Measurements from ENCODE around the gene GBA3. TPM values are rescaled to one million over a fixed set of nuclear protein-coding genes. Genes with fewer than 3 reads are reported as not detected.

The GBA3 gene
- polyA plus RNA-seq, 1 donor from 2014 or later: not detected

GRCh38 chr4:22689428-22689827, 3.3 kb upstream of the GBA3 start:
- H3K9ac ChIP-seq (ENCODE audit: low read length): no peak overlapping the region
- H2AFZ ChIP-seq (ENCODE audit: low read depth, low read length): no peak overlapping the region
- H3F3A ChIP-seq (ENCODE audit: insufficient read depth, low read length, poor library complexity, severe bottlenecking): no peaks in the 10 kb centered on the region
- H3K4me2 ChIP-seq (ENCODE audit: low read length): no peak overlapping the region
- H3K36me3 ChIP-seq (ENCODE audit: insufficient read depth, low read length): no peaks in the 10 kb centered on the region
- no peak overlapping the region for H3K4me3 ChIP-seq (ENCODE audit: low read length)
- no peaks in the 10 kb centered on the region for H3K9me2 ChIP-seq (ENCODE audit: insufficient read depth, low read length)
- H4K20me1 ChIP-seq (ENCODE audit: insufficient read depth): no peaks in the 10 kb centered on the region
- H3K27ac ChIP-seq (ENCODE audit: low read length): no peak overlapping the region
- no peaks in the 10 kb centered on the region for H3K9me3 ChIP-seq (ENCODE audit: low read length)
- TF ChIP-seq RAD21 (conservative IDR thresholded peaks at IDR 0.05): no peak
- no peak for TF ChIP-seq SMC3 (conservative IDR thresholded peaks at IDR 0.05; ENCODE audit: poor library complexity)
- TF ChIP-seq EP300 (conservative IDR thresholded peaks at IDR 0.05; ENCODE audit: poor library complexity, severe bottlenecking): no peak
- no peak for TF ChIP-seq CTCF (IDR thresholded peaks at IDR 0.05; ENCODE audit: poor library complexity, severe bottlenecking)
- TF ChIP-seq TAF1 (IDR thresholded peaks at IDR 0.05; ENCODE audit: low read depth): no peak
- no peak for TF ChIP-seq REST (IDR thresholded peaks at IDR 0.05; ENCODE audit: borderline replicate concordance)
- no peak for TF ChIP-seq EZH2 (IDR thresholded peaks at IDR 0.05; ENCODE audit: borderline replicate concordance, insufficient read depth, low read length, poor library complexity, severe bottlenecking)
- no peak for TF ChIP-seq POLR2AphosphoS5 (IDR thresholded peaks at IDR 0.05)
- TF ChIP-seq MXI1 (conservative IDR thresholded peaks at IDR 0.05; ENCODE audit: poor library complexity, severe bottlenecking): no peak
- H3K27me3 ChIP-seq (ENCODE audit: insufficient read depth, low read depth, low read length): no peaks in the 10 kb centered on the region
- H3K79me2 ChIP-seq (replicated peaks; ENCODE audit: insufficient read depth, low read length): no peaks in the 10 kb centered on the region

- H3K79me2 ChIP-seq (replicated peaks; ENCODE audit: insufficient read depth, low read length): no peaks in the 10 kb centered on the region
- no peaks in the 10 kb centered on the region for H4K20me1 ChIP-seq (ENCODE audit: insufficient read depth)
- no peak overlapping the region for H3K4me2 ChIP-seq (ENCODE audit: low read length)
- H3K9me2 ChIP-seq (ENCODE audit: insufficient read depth, low read length): no peaks in the 10 kb centered on the region
- no peak overlapping the region for H3K9ac ChIP-seq (ENCODE audit: low read length)
- no peak overlapping the region for H3K27ac ChIP-seq (ENCODE audit: low read length)
- TF ChIP-seq POLR2AphosphoS5 (IDR thresholded peaks at IDR 0.05) (no peak), EP300 (conservative IDR thresholded peaks at IDR 0.05; ENCODE audit: poor library complexity, severe bottlenecking) (no peak), MXI1 (conservative IDR thresholded peaks at IDR 0.05; ENCODE audit: poor library complexity, severe bottlenecking) (no peak), SMC3 (conservative IDR thresholded peaks at IDR 0.05; ENCODE audit: poor library complexity) (no peak)
- H3K4me3 ChIP-seq (ENCODE audit: low read length): no peak overlapping the region
- no peaks in the 10 kb centered on the region for H3K9me3 ChIP-seq (ENCODE audit: low read length)
- H2AFZ ChIP-seq (ENCODE audit: low read depth, low read length): no peak overlapping the region
- no peaks in the 10 kb centered on the region for H3F3A ChIP-seq (ENCODE audit: insufficient read depth, low read length, poor library complexity, severe bottlenecking)
- no peaks in the 10 kb centered on the region for H3K36me3 ChIP-seq (ENCODE audit: insufficient read depth, low read length)
- no peaks in the 10 kb centered on the region for H3K27me3 ChIP-seq (ENCODE audit: insufficient read depth, low read depth, low read length)
Measured at GRCh38 chr4:22695029-22695428, 2.3 kb downstream of the GBA3 start.
